Glutamatergic neuron (in vitro differentiated cells): Measurements from ENCODE around the gene CDKN1C. TPM values are rescaled to one million over a fixed set of nuclear protein-coding genes. Genes with fewer than 3 reads are reported as not detected.

Source experiments
- DNase-seq: peaks from one replicate; pipeline ENCODE4 v3.0.0; 2022
- H3K27ac Mint-ChIP-seq: one replicate; pipeline ENCODE4 v1.8.0; 2020; ENCODE audit warnings: mild to moderate bottlenecking, mixed read lengths, inconsistent platforms; ENCODE audit not compliant: unreplicated experiment
- H3K27me3 Mint-ChIP-seq: one replicate; pipeline ENCODE4 v1.8.0; 2020; ENCODE audit warnings: mild to moderate bottlenecking, moderate library complexity, mixed read lengths, inconsistent platforms; ENCODE audit not compliant: unreplicated experiment
- H3K36me3 Mint-ChIP-seq: one replicate; pipeline ENCODE4 v1.8.0; 2020; ENCODE audit warnings: mild to moderate bottlenecking, mixed read lengths, inconsistent platforms; ENCODE audit not compliant: unreplicated experiment
- H3K4me1 Mint-ChIP-seq: one replicate; pipeline ENCODE4 v1.8.0; 2020; ENCODE audit warnings: mild to moderate bottlenecking, low read depth, mixed read lengths, inconsistent platforms; ENCODE audit not compliant: unreplicated experiment
- H3K4me3 Mint-ChIP-seq: one replicate; pipeline ENCODE4 v1.8.0; 2020; ENCODE audit warnings: mild to moderate bottlenecking, mixed read lengths, inconsistent platforms; ENCODE audit not compliant: unreplicated experiment
- H3K9me3 Mint-ChIP-seq: one replicate; pipeline ENCODE4 v1.8.0; 2020; ENCODE audit warnings: mild to moderate bottlenecking, moderate library complexity, mixed read lengths, inconsistent platforms; ENCODE audit not compliant: unreplicated experiment
- total RNA-seq: library from RNA; stranded (reverse); fragmentation: NEBNext Ultra II Directional; extraction: Animal tissue kit (Norgen Biotek cat#: 25700); gene quantifications from one replicate; pipeline ENCODE4 v1.2.1, GENCODE V29; 2021; ENCODE audit not compliant: unreplicated experiment
- TF ChIP-seq, protein P1 (sequence below): fragments of 200-600 bp; sonication (generic); IDR thresholded peaks from one replicate; pipeline ENCODE4 v1.5.0; 2021; ENCODE audit not compliant: partially characterized antibody, unreplicated experiment

CDKN1C gene
- total RNA-seq, 1 donor from 2014 or later = 391 TPM

DNA sequence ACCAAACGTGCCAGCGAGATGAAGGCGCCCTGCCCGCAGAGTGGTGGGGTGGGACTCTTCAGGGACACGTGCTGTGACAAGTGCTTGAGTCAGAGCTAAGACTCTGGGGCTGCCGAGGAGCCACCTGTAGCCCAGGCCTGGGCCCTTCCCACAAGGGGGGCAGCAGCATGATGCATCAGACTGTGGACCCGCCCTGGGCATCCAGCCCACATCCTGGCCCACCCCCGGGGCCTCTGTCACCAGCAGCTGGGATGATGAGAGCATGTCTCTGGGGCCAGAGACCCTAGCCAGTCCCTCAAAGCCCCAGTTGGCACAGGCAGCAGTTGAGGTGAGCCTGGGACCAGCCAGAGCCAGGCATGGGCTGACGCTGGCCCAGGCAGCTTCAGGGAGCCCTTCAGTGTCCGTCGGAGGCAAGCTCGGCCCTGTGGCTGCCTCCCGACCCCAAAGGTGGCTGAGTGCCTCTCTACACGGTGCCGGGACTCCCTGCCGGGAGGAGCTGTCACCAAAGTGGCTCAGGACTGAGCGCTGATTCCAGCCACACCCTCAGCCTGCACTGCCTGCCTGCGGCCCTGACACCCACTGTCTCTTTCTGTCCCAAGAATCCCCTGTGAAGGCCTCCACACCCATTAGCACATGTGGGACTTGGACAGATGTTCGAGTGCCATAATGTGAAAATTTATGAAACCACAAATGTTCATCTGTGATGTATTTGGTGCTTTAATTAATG lies 41.3 kb downstream of the CDKN1C start:
- Mint-ChIP-seq H3K27me3 (peaks cover 10% of the 10 kb centered on the region), H3K27ac (no peak overlapping the region), H3K36me3 (no peaks in the 10 kb centered on the region), H3K4me1 (peaks cover 19% of the 10 kb centered on the region), H3K9me3 (peaks cover 8% of the 10 kb centered on the region), H3K4me3 (no peak overlapping the region)
- TF ChIP-seq, protein P1, sequence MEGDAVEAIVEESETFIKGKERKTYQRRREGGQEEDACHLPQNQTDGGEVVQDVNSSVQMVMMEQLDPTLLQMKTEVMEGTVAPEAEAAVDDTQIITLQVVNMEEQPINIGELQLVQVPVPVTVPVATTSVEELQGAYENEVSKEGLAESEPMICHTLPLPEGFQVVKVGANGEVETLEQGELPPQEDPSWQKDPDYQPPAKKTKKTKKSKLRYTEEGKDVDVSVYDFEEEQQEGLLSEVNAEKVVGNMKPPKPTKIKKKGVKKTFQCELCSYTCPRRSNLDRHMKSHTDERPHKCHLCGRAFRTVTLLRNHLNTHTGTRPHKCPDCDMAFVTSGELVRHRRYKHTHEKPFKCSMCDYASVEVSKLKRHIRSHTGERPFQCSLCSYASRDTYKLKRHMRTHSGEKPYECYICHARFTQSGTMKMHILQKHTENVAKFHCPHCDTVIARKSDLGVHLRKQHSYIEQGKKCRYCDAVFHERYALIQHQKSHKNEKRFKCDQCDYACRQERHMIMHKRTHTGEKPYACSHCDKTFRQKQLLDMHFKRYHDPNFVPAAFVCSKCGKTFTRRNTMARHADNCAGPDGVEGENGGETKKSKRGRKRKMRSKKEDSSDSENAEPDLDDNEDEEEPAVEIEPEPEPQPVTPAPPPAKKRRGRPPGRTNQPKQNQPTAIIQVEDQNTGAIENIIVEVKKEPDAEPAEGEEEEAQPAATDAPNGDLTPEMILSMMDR = no peak
- no peak for DNase-seq

DNA sequence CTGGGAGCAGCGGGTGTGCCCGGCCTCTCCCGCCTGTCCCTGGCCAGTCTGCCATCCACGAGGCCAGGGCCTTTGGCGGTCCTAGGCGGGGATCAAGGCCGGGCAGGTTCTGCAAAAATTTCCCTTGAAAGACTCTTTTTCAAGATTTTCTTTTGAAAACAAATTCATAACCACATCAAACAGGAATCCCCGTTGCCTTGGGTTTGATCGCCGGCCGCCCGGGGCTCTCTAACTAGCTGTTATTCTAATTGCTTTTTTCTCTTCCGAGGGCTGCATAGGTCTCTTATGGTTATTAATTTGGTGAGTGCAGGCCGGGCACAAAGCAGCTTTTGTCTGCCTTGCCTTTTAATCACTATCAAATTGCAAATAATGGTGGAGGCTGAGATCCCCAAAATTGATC lies 42.0 kb downstream of the CDKN1C start:
- H3K27ac Mint-ChIP-seq = no peak overlapping the region

DNA sequence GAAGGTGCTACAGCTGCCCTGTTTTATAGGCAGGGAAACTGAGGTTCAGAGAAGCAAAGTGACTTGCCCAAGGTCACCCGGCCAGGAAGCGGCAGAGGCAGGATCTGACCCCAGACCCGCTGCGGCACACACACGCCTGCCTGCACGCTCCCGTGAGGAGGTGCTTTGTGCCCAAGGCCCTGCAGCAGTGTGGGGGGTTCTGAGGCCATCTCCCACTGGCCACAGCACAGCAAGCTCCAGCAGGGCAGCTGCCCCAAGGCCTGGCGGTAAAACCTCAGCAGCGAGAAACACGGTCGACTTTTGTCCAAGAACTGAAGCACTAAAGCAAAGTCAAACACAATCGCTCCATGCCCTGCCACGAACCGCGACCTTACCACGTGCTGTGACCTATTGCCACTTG lies 42.7 kb downstream of the CDKN1C start:
- DNase-seq = no peak
- Mint-ChIP-seq H3K27ac (no peak overlapping the region), H3K36me3 (no peaks in the 10 kb centered on the region), H3K9me3 (peaks cover 10% of the 10 kb centered on the region), H3K4me1 (peaks cover 16% of the 10 kb centered on the region), H3K27me3 (peaks cover 10% of the 10 kb centered on the region), H3K4me3 (no peak overlapping the region)
- TF ChIP-seq, protein P1 = no peak

More for the DNA sequence above, 42.0 kb downstream of the CDKN1C start:
- Mint-ChIP-seq H3K4me3 (no peak overlapping the region), H3K27me3 (peaks cover 10% of the 10 kb centered on the region), H3K4me1 (peaks cover 16% of the 10 kb centered on the region), H3K36me3 (no peaks in the 10 kb centered on the region), H3K9me3 (peaks cover 8% of the 10 kb centered on the region)
- TF ChIP-seq, protein P1 = no peak
- DNase-seq = no peak

DNA sequence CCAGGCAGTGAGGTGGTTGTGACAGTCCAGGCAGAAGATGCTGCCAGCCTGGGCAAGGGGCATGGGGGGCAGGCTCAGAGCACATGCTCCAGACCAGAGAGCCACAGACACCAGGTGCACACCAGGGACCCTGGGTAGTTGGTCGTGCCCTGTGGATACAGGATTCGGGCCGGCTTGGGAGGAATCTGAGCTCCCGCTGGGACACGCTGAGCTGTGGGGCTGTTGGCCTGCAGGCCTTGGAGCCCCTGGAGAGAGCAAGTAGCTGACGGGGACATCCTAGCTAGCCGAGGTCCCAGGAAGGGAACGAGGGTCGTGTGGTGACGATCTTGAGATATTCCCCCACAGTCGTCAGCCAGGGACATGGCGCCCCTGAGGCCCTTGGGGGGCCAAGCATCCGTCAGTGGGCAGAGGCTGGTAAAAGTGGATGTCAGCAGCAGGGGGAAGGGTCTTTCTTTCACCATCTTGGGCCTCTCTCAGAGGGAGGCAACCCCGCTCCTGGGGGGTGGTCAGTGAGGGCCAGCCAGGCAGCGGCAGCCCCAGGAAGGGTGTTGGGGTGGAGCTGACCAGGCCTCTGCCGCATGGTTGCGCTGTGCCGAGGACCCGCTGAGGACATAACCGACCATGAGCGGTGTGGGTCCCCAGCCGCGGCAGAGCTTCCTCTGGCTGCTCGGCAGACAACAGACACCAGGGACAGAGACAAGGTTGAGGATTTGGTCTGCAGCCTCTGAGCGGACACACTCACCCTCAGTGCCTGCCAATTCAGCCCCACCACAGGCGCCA lies 44.0 kb downstream of the CDKN1C start:
- Mint-ChIP-seq H3K27ac (no peak overlapping the region), H3K9me3 (peaks cover 12% of the 10 kb centered on the region), H3K4me1 (peaks cover 18% of the 10 kb centered on the region), H3K27me3 (peaks cover 10% of the 10 kb centered on the region), H3K4me3 (no peak overlapping the region), H3K36me3 (no peaks in the 10 kb centered on the region)
- TF ChIP-seq, protein P1 = no peak
- DNase-seq = no peak
